Measurements from ENCODE around the gene SKIDA1.

- TF ChIP-seq CTCF (conservative IDR thresholded peaks at IDR 0.05) = no peak
- TF ChIP-seq ZFX (IDR thresholded peaks at IDR 0.05) = no peak
Measured at GRCh38 chr10:21522631-21523406, 2.7 kb downstream of the SKIDA1 start.
